ENCODE data around the gene SDK1. TPM values are rescaled to one million over a fixed set of nuclear protein-coding genes. Genes with fewer than 3 reads are reported as not detected.

SDK1 gene
- total and polyA plus RNA-seq, 12 donors, result 1.0 to 5.3 (median 3.2) TPM

GRCh38 chr7:3564231-3564630, 263.2 kb downstream of the SDK1 start:
- peaks cover 0 to 4% (median 0%) of the 10 kb centered on the region in 11 donors for H3K9me3 ChIP-seq
- TF ChIP-seq CTCF (IDR thresholded peaks at IDR 0.05), result no peak
- no peaks in the 10 kb centered on the region for H3K36me3 ChIP-seq
- DNase-seq, result no peak
- ATAC-seq, result no peak
- peaks cover 0 to 9% (median 0%) of the 10 kb centered on the region in 9 donors for H3K4me1 ChIP-seq
- no peak overlapping the region for H3K27ac ChIP-seq
- no peaks in the 10 kb centered on the region for H3K27me3 ChIP-seq
- intact Hi-C loops (cut with DNase I), result loop anchor here in 2 of 10 donors (10.0 kb wide), 1 partner anchor 61 kb away; no protein-coding TSS in a partner anchor
- H3K4me3 ChIP-seq, result no peak overlapping the region
- WGBS, 2 donors, result 71 to 81% methylated on average over 3 of the region's 3 CpGs

GRCh38 chr7:3568516-3568915, 267.5 kb downstream of the SDK1 start:
- H3K27ac ChIP-seq, result no peak overlapping the region
- intact Hi-C loops (cut with DNase I), result loop anchor here in 2 of 10 donors (10.0 kb wide), 1 partner anchor 56 kb away; no protein-coding TSS in a partner anchor
- 91 to 96% methylated on average over 1 of the region's 1 CpG for WGBS, 2 donors
- no peak for ATAC-seq
- no peaks in the 10 kb centered on the region for H3K4me1 ChIP-seq
- H3K9me3 ChIP-seq, result peaks cover 0 to 7% (median 0%) of the 10 kb centered on the region in 11 donors
- no peaks in the 10 kb centered on the region for H3K27me3 ChIP-seq
- no peaks in the 10 kb centered on the region for H3K36me3 ChIP-seq
- DNase-seq, result no peak
- no peak for TF ChIP-seq CTCF (IDR thresholded peaks at IDR 0.05)
- H3K4me3 ChIP-seq, result no peak overlapping the region

- intact Hi-C loops (cut with DNase I), result loop anchor here in 2 of 10 donors (10.0 kb wide), 1 partner anchor 55 kb away; no protein-coding TSS in a partner anchor
- WGBS, 2 donors, result 90 to 94% methylated on average over 3 of the region's 3 CpGs
- no peak for ATAC-seq
- H3K4me3 ChIP-seq, result no peak overlapping the region
- no peaks in the 10 kb centered on the region for H3K36me3 ChIP-seq
- no peak for DNase-seq
- peaks cover 0 to 7% (median 0%) of the 10 kb centered on the region in 11 donors for H3K9me3 ChIP-seq
- no peak overlapping the region for H3K27ac ChIP-seq
- H3K4me1 ChIP-seq, result no peaks in the 10 kb centered on the region
- TF ChIP-seq CTCF (IDR thresholded peaks at IDR 0.05), result no peak
- H3K27me3 ChIP-seq, result no peaks in the 10 kb centered on the region
These were observed 268.6 kb downstream of the SDK1 start for GRCh38 chr7:3569643-3570042.

GRCh38 chr7:3573151-3573550, 272.1 kb downstream of the SDK1 start:
- ATAC-seq (no peak), DNase-seq (no peak)
- Histone ChIP-seq H3K27ac (no peak overlapping the region), H3K4me1 (no peaks in the 10 kb centered on the region), H3K27me3 (no peaks in the 10 kb centered on the region), H3K4me3 (no peak overlapping the region), H3K36me3 (no peaks in the 10 kb centered on the region), H3K9me3 (peaks cover 0 to 19% (median 3%) of the 10 kb centered on the region in 11 donors)
- intact Hi-C loops (cut with DNase I), result no loop called here
- no peak for TF ChIP-seq CTCF (IDR thresholded peaks at IDR 0.05)
- 82 to 88% methylated on average over 6 of the region's 6 CpGs for whole genome bisulfite sequencing, 2 donors

All from heart right ventricle (tissue), 16 donors.